ENCODE measurements around the gene XPC. TPM values are rescaled to one million over a fixed set of nuclear protein-coding genes. Genes with fewer than 3 reads are reported as not detected.
A peak's percentile ranks its signal among the peaks of the same experiment; 100 is the strongest.

Gene XPC
- total RNA-seq, 2 donors from 2014 or later: 33.2 to 34.9 TPM

DNA sequence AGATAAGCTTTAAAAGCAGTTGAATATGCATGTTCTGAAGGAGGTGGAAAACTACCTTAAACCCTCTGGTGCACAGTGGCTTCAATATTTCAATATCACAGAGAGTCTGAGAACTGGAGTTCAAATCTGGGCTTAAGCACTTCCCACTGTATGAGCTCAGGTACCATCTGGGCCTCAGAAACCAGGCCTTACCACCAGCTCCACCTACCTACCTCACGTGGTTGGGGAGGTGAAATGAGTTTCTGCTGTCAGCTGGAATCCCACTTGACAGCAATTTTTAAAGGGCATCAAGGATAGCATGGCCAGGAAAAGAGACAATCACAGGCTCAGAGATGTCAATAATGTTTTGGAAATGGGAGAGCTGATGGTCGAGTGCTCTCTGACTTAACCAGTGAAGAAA lies 58.8 kb downstream of the XPC start:
- intact Hi-C loops (cut with DNase I): loop anchor here (10.0 kb wide), 1 partner anchor 225 kb away; no protein-coding TSS in a partner anchor
- WGBS, 2 donors: 88 to 91% methylated on average over 2 of the region's 2 CpGs
- TF ChIP-seq, protein P1, sequence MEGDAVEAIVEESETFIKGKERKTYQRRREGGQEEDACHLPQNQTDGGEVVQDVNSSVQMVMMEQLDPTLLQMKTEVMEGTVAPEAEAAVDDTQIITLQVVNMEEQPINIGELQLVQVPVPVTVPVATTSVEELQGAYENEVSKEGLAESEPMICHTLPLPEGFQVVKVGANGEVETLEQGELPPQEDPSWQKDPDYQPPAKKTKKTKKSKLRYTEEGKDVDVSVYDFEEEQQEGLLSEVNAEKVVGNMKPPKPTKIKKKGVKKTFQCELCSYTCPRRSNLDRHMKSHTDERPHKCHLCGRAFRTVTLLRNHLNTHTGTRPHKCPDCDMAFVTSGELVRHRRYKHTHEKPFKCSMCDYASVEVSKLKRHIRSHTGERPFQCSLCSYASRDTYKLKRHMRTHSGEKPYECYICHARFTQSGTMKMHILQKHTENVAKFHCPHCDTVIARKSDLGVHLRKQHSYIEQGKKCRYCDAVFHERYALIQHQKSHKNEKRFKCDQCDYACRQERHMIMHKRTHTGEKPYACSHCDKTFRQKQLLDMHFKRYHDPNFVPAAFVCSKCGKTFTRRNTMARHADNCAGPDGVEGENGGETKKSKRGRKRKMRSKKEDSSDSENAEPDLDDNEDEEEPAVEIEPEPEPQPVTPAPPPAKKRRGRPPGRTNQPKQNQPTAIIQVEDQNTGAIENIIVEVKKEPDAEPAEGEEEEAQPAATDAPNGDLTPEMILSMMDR (IDR thresholded peaks at IDR 0.05): no peak
- no peak for TF ChIP-seq POLR2A (IDR thresholded peaks at IDR 0.05)

DNA sequence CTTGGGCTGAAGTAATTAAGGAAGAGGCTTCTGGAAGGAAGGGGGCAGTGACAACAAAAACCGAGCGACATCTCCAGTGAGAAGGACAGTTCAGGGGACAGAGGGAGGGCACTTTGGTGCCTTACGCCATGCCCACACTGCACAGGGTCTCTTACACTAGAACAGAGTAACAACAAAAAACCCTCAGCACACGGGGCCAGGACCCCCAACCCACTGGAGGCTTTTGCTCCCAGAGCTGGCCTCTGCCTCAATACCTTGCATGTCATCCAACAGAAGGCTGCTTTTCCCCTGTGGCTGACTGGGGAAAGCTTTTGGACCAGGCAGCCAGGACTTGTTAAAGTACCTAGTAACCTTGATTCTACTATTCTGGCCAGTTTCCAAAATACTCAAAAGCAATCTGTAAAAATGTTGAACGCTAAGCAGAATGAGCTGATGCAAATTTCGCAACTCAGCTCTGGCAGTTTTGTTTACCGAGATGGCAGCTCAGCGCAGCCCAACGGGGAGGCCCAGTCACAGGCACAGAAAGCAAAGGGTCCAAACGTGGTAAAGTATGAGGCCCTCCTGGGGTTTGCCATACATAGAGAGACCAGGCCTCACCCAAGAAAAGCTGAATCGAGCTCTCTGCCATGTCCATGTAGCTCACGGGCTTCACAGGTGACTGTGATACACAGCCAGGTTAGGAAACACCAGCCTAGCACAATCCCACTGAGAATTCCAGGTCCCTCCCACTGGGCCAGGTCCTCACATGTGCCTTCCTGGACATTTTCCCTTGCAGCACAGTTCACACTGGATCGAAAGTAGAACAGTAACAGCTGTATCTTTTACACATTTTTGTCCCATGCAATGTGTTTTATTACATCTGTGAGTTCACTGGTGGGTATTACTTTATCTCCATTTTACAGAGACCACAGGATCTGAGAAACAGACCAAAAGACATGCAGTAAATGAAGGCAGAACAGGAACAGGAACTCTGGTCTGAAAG lies 59.7 kb downstream of the XPC start:
- WGBS, 2 donors: 39 to 43% methylated on average over 13 of the region's 13 CpGs
- Histone ChIP-seq H3K36me3 (replicated peaks in 1 of 2; ENCODE audit: insufficient read depth in 1 of 2, low read depth in 2 of 2) (peaks cover 0 to 7% of the 10 kb centered on the region in 2 donors), H3K9me3 (no peaks in the 10 kb centered on the region), H3K4me1 (peaks cover 46% of the 10 kb centered on the region), H3K27me3 (no peaks in the 10 kb centered on the region), H3K4me3 (no peak overlapping the region), H3K27ac (peak overlapping the region; percentile 37 to 75 (median 62))
- ATAC-seq (peak; percentile 75), DNase-seq (peak in 3 of 4 donors; percentile 58 to 74 (median 66))
- intact Hi-C loops (cut with DNase I): no loop called here
- TF ChIP-seq, protein P1 (IDR thresholded peaks at IDR 0.05): peak in 2 of 7 experiments; percentile 4 to 5
- no peak for TF ChIP-seq POLR2A (IDR thresholded peaks at IDR 0.05)

More for the DNA sequence above, 58.8 kb downstream of the XPC start:
- no peaks in the 10 kb centered on the region for H3K27me3 ChIP-seq
- peaks cover 0 to 7% of the 10 kb centered on the region in 2 donors for H3K36me3 ChIP-seq (replicated peaks in 1 of 2; ENCODE audit: insufficient read depth in 1 of 2, low read depth in 2 of 2)
- no peaks in the 10 kb centered on the region for H3K9me3 ChIP-seq
- ATAC-seq (no peak), DNase-seq (no peak)
- H3K27ac ChIP-seq: peak overlapping the region in 3 of 4 donors; percentile 59 to 75 (median 64)
- H3K4me1 ChIP-seq: peaks cover 41% of the 10 kb centered on the region
- H3K4me3 ChIP-seq: no peak overlapping the region

DNA sequence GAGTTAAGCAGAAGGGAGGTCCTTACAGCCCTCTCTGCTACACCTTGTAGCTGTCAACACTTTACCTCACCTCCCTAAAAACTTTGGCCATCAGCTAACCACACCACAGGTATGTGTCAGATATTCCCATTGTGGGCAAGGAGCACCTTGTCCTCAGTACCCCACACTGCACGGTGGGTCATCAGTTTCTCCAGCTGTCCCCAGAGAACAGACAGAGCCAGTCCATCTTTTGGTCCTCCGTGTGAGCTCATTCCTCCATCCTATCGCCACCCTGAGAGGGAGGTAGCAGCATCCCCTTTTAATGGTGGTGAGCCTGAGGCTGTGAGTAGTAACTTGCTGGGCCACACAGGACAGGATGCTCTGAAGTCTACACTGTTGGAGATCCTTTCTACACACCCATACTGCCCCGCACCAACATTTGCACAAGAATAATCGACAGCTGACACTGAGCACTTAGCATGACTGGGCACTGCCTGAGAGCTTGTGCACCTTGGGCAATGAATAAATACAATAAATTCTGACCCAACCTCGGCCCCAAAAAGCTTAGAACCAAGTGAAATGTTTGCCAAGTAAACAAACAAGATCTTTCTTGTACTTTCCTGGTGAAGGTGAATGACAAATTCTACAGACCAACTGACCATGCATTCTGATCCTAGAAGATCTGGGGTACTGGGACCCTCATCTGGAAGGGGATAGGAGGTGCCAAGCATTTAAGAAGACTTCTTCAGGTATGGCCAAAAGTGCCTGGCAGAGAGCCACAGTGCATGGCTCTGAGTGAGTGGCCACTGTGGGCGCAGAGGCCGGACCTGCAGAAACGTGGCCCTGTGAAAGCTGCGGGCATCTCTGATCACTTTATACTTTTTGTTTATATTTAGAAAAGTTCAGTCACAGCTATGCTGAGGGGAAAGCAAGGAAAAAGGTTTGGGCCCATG lies 60.7 kb downstream of the XPC start:
- intact Hi-C loops (cut with DNase I): no loop called here
- DNase-seq: no peak
- TF ChIP-seq, protein P1 (IDR thresholded peaks at IDR 0.05): no peak
- no peak for TF ChIP-seq POLR2A (IDR thresholded peaks at IDR 0.05)
- Histone ChIP-seq H3K27ac (peak overlapping the region in 3 of 4 donors; percentile 59 to 75 (median 64)), H3K36me3 (replicated peaks in 1 of 2; ENCODE audit: insufficient read depth in 1 of 2, low read depth in 2 of 2) (peaks cover 0 to 7% of the 10 kb centered on the region in 2 donors), H3K4me3 (no peak overlapping the region), H3K4me1 (peaks cover 38% of the 10 kb centered on the region), H3K9me3 (no peaks in the 10 kb centered on the region), H3K27me3 (no peaks in the 10 kb centered on the region)
- WGBS, 2 donors: 85 to 86% methylated on average over 10 of the region's 10 CpGs
- no peak for ATAC-seq

DNA sequence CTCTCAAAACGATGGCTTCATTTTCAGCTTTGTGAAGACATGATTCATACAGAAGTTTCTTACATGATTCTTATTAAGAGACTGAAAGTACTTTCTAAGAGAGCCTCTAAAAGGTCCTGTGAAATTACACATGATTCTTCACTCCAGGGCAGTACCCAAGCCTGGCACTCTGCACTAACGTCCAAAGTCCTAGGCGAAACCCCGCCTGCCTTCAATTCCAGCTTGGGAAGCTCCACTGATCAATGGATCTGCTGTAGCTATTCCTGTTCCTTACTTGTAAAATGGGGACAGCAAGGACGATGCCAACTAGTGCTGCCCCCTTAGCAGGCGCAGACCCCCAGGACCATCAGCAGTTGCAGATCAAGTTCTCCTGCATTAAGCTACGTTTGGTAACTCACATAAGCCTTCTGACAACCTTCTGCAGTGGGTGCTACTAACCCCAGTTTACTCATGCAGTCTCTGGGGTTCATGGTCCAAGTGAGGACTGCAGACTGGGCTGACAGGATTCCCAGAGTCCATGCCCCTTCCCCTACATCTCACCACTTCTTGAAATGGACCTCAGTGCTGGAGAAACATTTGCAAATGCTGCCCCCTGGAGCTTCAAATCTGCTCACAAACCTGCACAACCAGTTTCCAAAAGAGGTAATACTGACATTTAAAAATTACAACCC lies 64.3 kb downstream of the XPC start:
- TF ChIP-seq, protein P1 (IDR thresholded peaks at IDR 0.05): peak in 5 of 7 experiments; percentile 16 to 41 (median 32)
- no peak for TF ChIP-seq POLR2A (IDR thresholded peaks at IDR 0.05)
- DNase-seq (peak in 2 of 4 donors; percentile 28 to 36), ATAC-seq (no peak)
- Histone ChIP-seq H3K9me3 (no peaks in the 10 kb centered on the region), H3K4me1 (peaks cover 31% of the 10 kb centered on the region), H3K27ac (peak overlapping the region in 1 of 4 donors; percentile 30), H3K4me3 (no peak overlapping the region), H3K36me3 (replicated peaks in 1 of 2; ENCODE audit: insufficient read depth in 1 of 2, low read depth in 2 of 2) (peaks cover 0 to 7% of the 10 kb centered on the region in 2 donors), H3K27me3 (no peaks in the 10 kb centered on the region)
- intact Hi-C loops (cut with DNase I): no loop called here
- WGBS, 2 donors: 80 to 89% methylated on average over 7 of the region's 7 CpGs
